DND-41 (cell line): Measurements from ENCODE around the gene ZBTB32.

Source experiments
- ATAC-seq: fragments of 200-7000 bp; cut with Tn5 transposase; 3 replicates; pipeline ENCODE4 v1.9.1; 2021; ENCODE audit warnings: low read depth; ENCODE audit not compliant: insufficient read depth
- DNase-seq: peaks from one replicate; pipeline ENCODE4 v3.0.0-alpha.2; 2020
- H2AFZ ChIP-seq: 2 replicates; pipeline ENCODE4 v1.6.0; 2012; ENCODE audit warnings: low read depth, low read length
- H3K27ac ChIP-seq: 2 replicates; pipeline ENCODE4 v1.5.1; 2012; ENCODE audit warnings: low read length, inconsistent platforms
- H3K27me3 ChIP-seq: fragments of 200-600 bp; sonication (generic); 2 replicates; pipeline ENCODE4 v1.6.0; 2012; ENCODE audit warnings: low read length, mild to moderate bottlenecking, inconsistent platforms; ENCODE audit not compliant: insufficient read depth, poor library complexity
- H3K36me3 ChIP-seq: 2 replicates; pipeline ENCODE4 v1.5.1; 2012; ENCODE audit warnings: low read length, inconsistent platforms; ENCODE audit not compliant: insufficient read depth
- H3K4me1 ChIP-seq: 2 replicates; pipeline ENCODE4 v1.5.1; 2012; ENCODE audit warnings: mild to moderate bottlenecking, low read length; ENCODE audit not compliant: insufficient read depth
- H3K4me2 ChIP-seq: 2 replicates; pipeline ENCODE4 v1.6.0; 2012; ENCODE audit warnings: mild to moderate bottlenecking, moderate library complexity, low read length, inconsistent platforms; ENCODE audit not compliant: insufficient read depth
- H3K4me3 ChIP-seq, 2 experiments: fragments of 200-600 bp in 1 of 2; shearing (Covaris generic) in 1 of 2; 2 replicates each; pipeline ENCODE4 v1.5.1; 2012 to 2016; ENCODE audit warnings: inconsistent platforms in 2 of 2, low read length in 2 of 2, mild to moderate bottlenecking in 2 of 2, low read depth in 1 of 2, moderate library complexity in 1 of 2
- H3K79me2 ChIP-seq: 2 replicates; pipeline ENCODE4 v1.6.0; 2012; ENCODE audit warnings: low read length, inconsistent platforms; ENCODE audit not compliant: insufficient read depth
- H3K9ac ChIP-seq: 2 replicates; pipeline ENCODE4 v1.6.0; 2012; ENCODE audit warnings: low read depth, mild to moderate bottlenecking, inconsistent platforms, low read length, moderate library complexity
- H3K9me3 ChIP-seq: 2 replicates; pipeline ENCODE4 v1.5.1; 2012; ENCODE audit warnings: low read length, moderate library complexity, mild to moderate bottlenecking, inconsistent platforms; ENCODE audit not compliant: insufficient read depth, severe bottlenecking
- H4K20me1 ChIP-seq: 2 replicates; pipeline ENCODE4 v1.6.0; 2012; ENCODE audit warnings: low read length; ENCODE audit not compliant: insufficient read depth
- CTCF ChIP-seq: IDR thresholded peaks from 2 replicates; pipeline ENCODE4 v1.5.1; 2012; ENCODE audit warnings: borderline replicate concordance, low read length, moderate library complexity, mild to moderate bottlenecking; ENCODE audit not compliant: poor library complexity, severe bottlenecking; ENCODE audit errors: extremely low read depth
- EZH2 ChIP-seq: IDR thresholded peaks from 3 replicates; pipeline ENCODE4 v1.6.1; 2012; ENCODE audit warnings: borderline replicate concordance, low read depth, mild to moderate bottlenecking, moderate library complexity, low read length, inconsistent platforms; ENCODE audit not compliant: severe bottlenecking

The ZBTB32 gene

GRCh38 chr19:35745328-35746086 is 41.1 kb downstream of the ZBTB32 start, which contains the start of the genes PSENEN and U2AF1L4:
Gene PSENEN (plus strand): TSS chr19:35745651. CDS start chr19:35745931, 280 bp downstream.
Gene U2AF1L4 (minus strand): TSS chr19:35745418. CDS start chr19:35745391, 27 bp downstream.
- Histone ChIP-seq H3K4me2 (peak within 1 kb of the TSS; percentile 99), H3K4me1 (peaks cover 76% of the 10 kb centered on the region), H3K9me3 (no peaks in the 10 kb centered on the region), H3K79me2 (peaks cover 43% of the 10 kb centered on the region), H3K4me3 (peak within 1 kb of the TSS; percentile 64 to 86), H3K36me3 (peaks cover 11% of the 10 kb centered on the region), H4K20me1 (0 out of 2 replicates have a peak, but pooled peaks cover 3% of the 10 kb centered on the region), H3K27me3 (no peaks in the 10 kb centered on the region), H2AFZ (peak within 1 kb of the TSS; percentile 85), H3K27ac (peak within 1 kb of the TSS; percentile 97), H3K9ac (peak within 1 kb of the TSS; percentile 94)
- no peak for TF ChIP-seq CTCF
- no peak for TF ChIP-seq EZH2
- ATAC-seq (peak; percentile 55), DNase-seq (peak; percentile 99)

- Histone ChIP-seq H4K20me1 (0 out of 2 replicates have a peak, but pooled peaks cover 3% of the 10 kb centered on the region), H3K79me2 (peaks cover 43% of the 10 kb centered on the region), H3K27me3 (no peaks in the 10 kb centered on the region), H2AFZ (no peak overlapping the region), H3K4me3 (peak overlapping the region; percentile 64 to 65), H3K36me3 (peaks cover 11% of the 10 kb centered on the region), H3K4me1 (peaks cover 71% of the 10 kb centered on the region), H3K9me3 (no peaks in the 10 kb centered on the region), H3K27ac (peak overlapping the region; percentile 77), H3K4me2 (peak overlapping the region; percentile 68), H3K9ac (peak overlapping the region; percentile 94)
- TF ChIP-seq EZH2: no peak
- TF ChIP-seq CTCF: no peak
- ATAC-seq (no peak), DNase-seq (no peak)
Observed at GRCh38 chr19:35746087-35746462, 41.7 kb downstream of the ZBTB32 start.

GRCh38 chr19:35746531-35746930 is 42.2 kb downstream of the ZBTB32 start:
- no peak for DNase-seq
- no peaks in the 10 kb centered on the region for H3K27me3 ChIP-seq
- peaks cover 11% of the 10 kb centered on the region for H3K36me3 ChIP-seq
- no peak for ATAC-seq
- H3K4me2 ChIP-seq: peak overlapping the region; percentile 68
- H4K20me1 ChIP-seq: 0 out of 2 replicates have a peak, but pooled peaks cover 3% of the 10 kb centered on the region
- H3K9ac ChIP-seq: peak overlapping the region; percentile 94
- TF ChIP-seq CTCF: no peak
- no peak for TF ChIP-seq EZH2
- peaks cover 66% of the 10 kb centered on the region for H3K4me1 ChIP-seq
- no peaks in the 10 kb centered on the region for H3K9me3 ChIP-seq
- no peak overlapping the region for H2AFZ ChIP-seq
- H3K79me2 ChIP-seq: peaks cover 43% of the 10 kb centered on the region
- peak overlapping the region; percentile 77; the same call in 1 of the 2 replicates for H3K27ac ChIP-seq
- peak overlapping the region; percentile 64 to 65; a peak in 3 of 4 replicates for H3K4me3 ChIP-seq
